ENCODE results near the gene ANKLE2. TPM values are rescaled to one million over a fixed set of nuclear protein-coding genes. Genes with fewer than 3 reads are reported as not detected.

ANKLE2 gene
- total and polyA plus RNA-seq, 4 donors: 8.4 to 24.1 (median 15.4) TPM

GRCh38 chr12:132717011-132717410, 44.6 kb downstream of the ANKLE2 start:
- no peak overlapping the region for H3K4me3 ChIP-seq (ENCODE audit: low read depth in 1 of 3, low read length in 3 of 3)
- 89% methylated on average over 17 of the region's 17 CpGs for WGBS
- DNase-seq (ENCODE audit: low spot score): no peak
- TF ChIP-seq, protein P1, sequence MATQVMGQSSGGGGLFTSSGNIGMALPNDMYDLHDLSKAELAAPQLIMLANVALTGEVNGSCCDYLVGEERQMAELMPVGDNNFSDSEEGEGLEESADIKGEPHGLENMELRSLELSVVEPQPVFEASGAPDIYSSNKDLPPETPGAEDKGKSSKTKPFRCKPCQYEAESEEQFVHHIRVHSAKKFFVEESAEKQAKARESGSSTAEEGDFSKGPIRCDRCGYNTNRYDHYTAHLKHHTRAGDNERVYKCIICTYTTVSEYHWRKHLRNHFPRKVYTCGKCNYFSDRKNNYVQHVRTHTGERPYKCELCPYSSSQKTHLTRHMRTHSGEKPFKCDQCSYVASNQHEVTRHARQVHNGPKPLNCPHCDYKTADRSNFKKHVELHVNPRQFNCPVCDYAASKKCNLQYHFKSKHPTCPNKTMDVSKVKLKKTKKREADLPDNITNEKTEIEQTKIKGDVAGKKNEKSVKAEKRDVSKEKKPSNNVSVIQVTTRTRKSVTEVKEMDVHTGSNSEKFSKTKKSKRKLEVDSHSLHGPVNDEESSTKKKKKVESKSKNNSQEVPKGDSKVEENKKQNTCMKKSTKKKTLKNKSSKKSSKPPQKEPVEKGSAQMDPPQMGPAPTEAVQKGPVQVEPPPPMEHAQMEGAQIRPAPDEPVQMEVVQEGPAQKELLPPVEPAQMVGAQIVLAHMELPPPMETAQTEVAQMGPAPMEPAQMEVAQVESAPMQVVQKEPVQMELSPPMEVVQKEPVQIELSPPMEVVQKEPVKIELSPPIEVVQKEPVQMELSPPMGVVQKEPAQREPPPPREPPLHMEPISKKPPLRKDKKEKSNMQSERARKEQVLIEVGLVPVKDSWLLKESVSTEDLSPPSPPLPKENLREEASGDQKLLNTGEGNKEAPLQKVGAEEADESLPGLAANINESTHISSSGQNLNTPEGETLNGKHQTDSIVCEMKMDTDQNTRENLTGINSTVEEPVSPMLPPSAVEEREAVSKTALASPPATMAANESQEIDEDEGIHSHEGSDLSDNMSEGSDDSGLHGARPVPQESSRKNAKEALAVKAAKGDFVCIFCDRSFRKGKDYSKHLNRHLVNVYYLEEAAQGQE (IDR thresholded peaks at IDR 0.05): no peak
- no peak for TF ChIP-seq CTCF (IDR thresholded peaks at IDR 0.05; ENCODE audit: low read depth, low read length, missing input control)
- TF ChIP-seq EGR1 (IDR thresholded peaks at IDR 0.05; ENCODE audit: low read depth in 2 of 2): no peak
- no peak for TF ChIP-seq JUND (IDR thresholded peaks at IDR 0.05)
- TF ChIP-seq GABPA (IDR thresholded peaks at IDR 0.05 in 1 of 2, conservative IDR thresholded peaks at IDR 0.05 in 1 of 2): no peak
- TF ChIP-seq TAF1 (conservative IDR thresholded peaks at IDR 0.05): no peak
- TF ChIP-seq, protein P2, sequence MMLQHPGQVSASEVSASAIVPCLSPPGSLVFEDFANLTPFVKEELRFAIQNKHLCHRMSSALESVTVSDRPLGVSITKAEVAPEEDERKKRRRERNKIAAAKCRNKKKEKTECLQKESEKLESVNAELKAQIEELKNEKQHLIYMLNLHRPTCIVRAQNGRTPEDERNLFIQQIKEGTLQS (IDR thresholded peaks at IDR 0.05): no peak
- TF ChIP-seq, protein P3, sequence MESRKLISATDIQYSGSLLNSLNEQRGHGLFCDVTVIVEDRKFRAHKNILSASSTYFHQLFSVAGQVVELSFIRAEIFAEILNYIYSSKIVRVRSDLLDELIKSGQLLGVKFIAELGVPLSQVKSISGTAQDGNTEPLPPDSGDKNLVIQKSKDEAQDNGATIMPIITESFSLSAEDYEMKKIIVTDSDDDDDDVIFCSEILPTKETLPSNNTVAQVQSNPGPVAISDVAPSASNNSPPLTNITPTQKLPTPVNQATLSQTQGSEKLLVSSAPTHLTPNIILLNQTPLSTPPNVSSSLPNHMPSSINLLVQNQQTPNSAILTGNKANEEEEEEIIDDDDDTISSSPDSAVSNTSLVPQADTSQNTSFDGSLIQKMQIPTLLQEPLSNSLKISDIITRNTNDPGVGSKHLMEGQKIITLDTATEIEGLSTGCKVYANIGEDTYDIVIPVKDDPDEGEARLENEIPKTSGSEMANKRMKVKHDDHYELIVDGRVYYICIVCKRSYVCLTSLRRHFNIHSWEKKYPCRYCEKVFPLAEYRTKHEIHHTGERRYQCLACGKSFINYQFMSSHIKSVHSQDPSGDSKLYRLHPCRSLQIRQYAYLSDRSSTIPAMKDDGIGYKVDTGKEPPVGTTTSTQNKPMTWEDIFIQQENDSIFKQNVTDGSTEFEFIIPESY (IDR thresholded peaks at IDR 0.05): no peak
- TF ChIP-seq HNF4G (IDR thresholded peaks at IDR 0.05): no peak
- TF ChIP-seq FOXA1 (IDR thresholded peaks at IDR 0.05): no peak
- TF ChIP-seq, protein P4, sequence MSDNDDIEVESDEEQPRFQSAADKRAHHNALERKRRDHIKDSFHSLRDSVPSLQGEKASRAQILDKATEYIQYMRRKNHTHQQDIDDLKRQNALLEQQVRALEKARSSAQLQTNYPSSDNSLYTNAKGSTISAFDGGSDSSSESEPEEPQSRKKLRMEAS (IDR thresholded peaks at IDR 0.05): no peak
- TF ChIP-seq FOXA2 (IDR thresholded peaks at IDR 0.05): no peak
- H3K36me3 ChIP-seq (ENCODE audit: control insufficient read depth in 4 of 4, insufficient read depth in 3 of 4, low read depth in 1 of 4, low read length in 3 of 4): peaks cover 20 to 48% (median 24%) of the 10 kb centered on the region in 4 donors
- H3K27ac ChIP-seq (ENCODE audit: low read depth in 1 of 2, low read length in 2 of 2): no peak overlapping the region
- H3K9me3 ChIP-seq (ENCODE audit: control insufficient read depth in 4 of 4, low read length in 3 of 4): no peaks in the 10 kb centered on the region
- no peak overlapping the region for H3K9ac ChIP-seq (ENCODE audit: low read depth in 1 of 2, low read length in 2 of 2)
- H3K27me3 ChIP-seq (ENCODE audit: control insufficient read depth in 4 of 4, insufficient read depth in 4 of 4, low read length in 3 of 4): no peaks in the 10 kb centered on the region
- peaks cover 0 to 3% (median 1%) of the 10 kb centered on the region in 4 donors for H3K4me1 ChIP-seq (ENCODE audit: control insufficient read depth in 4 of 4, insufficient read depth in 4 of 4, low read length in 3 of 4)

DNA sequence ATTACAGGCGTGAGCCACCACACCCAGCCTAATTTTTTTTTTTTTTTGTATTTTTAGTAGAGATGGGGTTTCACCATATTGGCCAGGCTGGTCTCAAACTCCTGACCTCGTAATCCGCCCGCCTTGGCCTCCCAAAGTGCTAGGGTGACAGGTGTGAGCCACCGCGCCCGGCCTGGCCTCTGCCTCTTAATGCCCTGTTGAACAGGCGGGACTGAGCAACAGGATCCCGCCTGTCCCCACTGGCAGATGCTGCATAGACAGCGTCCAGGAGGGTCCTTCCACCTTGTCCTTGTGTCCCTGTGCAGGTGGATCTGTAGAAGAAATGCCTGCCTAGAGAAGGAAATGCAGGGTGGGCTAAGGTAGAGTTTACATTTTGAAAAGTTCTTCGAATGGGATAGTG, 45.3 kb downstream of the ANKLE2 start:
- Histone ChIP-seq H3K9ac (ENCODE audit: low read depth in 1 of 2, low read length in 2 of 2) (no peak overlapping the region), H3K4me1 (ENCODE audit: control insufficient read depth in 4 of 4, insufficient read depth in 4 of 4, low read length in 3 of 4) (peaks cover 0 to 8% (median 7%) of the 10 kb centered on the region in 4 donors), H3K36me3 (ENCODE audit: control insufficient read depth in 4 of 4, insufficient read depth in 3 of 4, low read depth in 1 of 4, low read length in 3 of 4) (peaks cover 19 to 44% (median 23%) of the 10 kb centered on the region in 4 donors), H3K4me3 (ENCODE audit: low read depth in 1 of 3, low read length in 3 of 3) (no peak overlapping the region), H3K27me3 (ENCODE audit: control insufficient read depth in 4 of 4, insufficient read depth in 4 of 4, low read length in 3 of 4) (no peaks in the 10 kb centered on the region), H3K27ac (ENCODE audit: low read depth in 1 of 2, low read length in 2 of 2) (no peak overlapping the region), H3K9me3 (ENCODE audit: control insufficient read depth in 4 of 4, low read length in 3 of 4) (no peaks in the 10 kb centered on the region)
- DNase-seq (ENCODE audit: low spot score): no peak
- TF ChIP-seq FOXA2 (IDR thresholded peaks at IDR 0.05) (no peak), RXRA (IDR thresholded peaks at IDR 0.05) (no peak), TAF1 (conservative IDR thresholded peaks at IDR 0.05) (no peak), HNF4G (IDR thresholded peaks at IDR 0.05) (no peak), JUND (IDR thresholded peaks at IDR 0.05) (no peak), EGR1 (IDR thresholded peaks at IDR 0.05; ENCODE audit: low read depth in 2 of 2) (no peak), RAD21 (IDR thresholded peaks at IDR 0.05) (no peak), NR2F2 (IDR thresholded peaks at IDR 0.05) (no peak)
- 80% methylated on average over 11 of the region's 11 CpGs for WGBS
